Parathyroid adenoma (tissue), 2 donors: ENCODE results near the gene SNTG2.

Source experiments
- H2AFZ ChIP-seq: fragments of 300-600 bp; sonication (generic); one replicate; pipeline ENCODE4 v1.7.0; 2017; ENCODE audit warnings: antibody characterized with exemption, mild to moderate bottlenecking
- H3K27ac ChIP-seq: fragments of 300-600 bp; sonication (generic); one replicate; pipeline ENCODE4 v1.7.0; 2017
- H3K27me3 ChIP-seq: fragments of 300-600 bp; sonication (generic); one replicate; pipeline ENCODE4 v1.7.0; 2017; ENCODE audit warnings: low read length; ENCODE audit not compliant: control insufficient read depth, insufficient read depth
- H3K36me3 ChIP-seq: fragments of 300-600 bp; sonication (generic); one replicate; pipeline ENCODE4 v1.7.0; 2017; ENCODE audit warnings: low read length; ENCODE audit not compliant: control insufficient read depth, insufficient read depth
- H3K4me1 ChIP-seq: fragments of 300-600 bp; sonication (generic); one replicate; pipeline ENCODE4 v1.7.0; 2017; ENCODE audit warnings: control low read depth
- H3K4me2 ChIP-seq: fragments of 300-600 bp; sonication (generic); one replicate; pipeline ENCODE4 v1.7.0; 2017; ENCODE audit warnings: low read length
- H3K4me3 ChIP-seq: fragments of 300-600 bp; sonication (generic); one replicate; pipeline ENCODE4 v1.7.0; 2017; ENCODE audit warnings: low read depth, low read length
- H3K79me2 ChIP-seq: fragments of 300-600 bp; sonication (generic); one replicate; pipeline ENCODE4 v1.7.0; 2017; ENCODE audit warnings: control low read depth
- H3K9ac ChIP-seq: fragments of 300-600 bp; sonication (generic); one replicate; pipeline ENCODE4 v1.7.0; 2017; ENCODE audit warnings: mild to moderate bottlenecking
- H3K9me3 ChIP-seq: fragments of 300-600 bp; sonication (generic); one replicate; pipeline ENCODE4 v1.7.0; 2017; ENCODE audit warnings: low read length; ENCODE audit not compliant: control insufficient read depth
- TF ChIP-seq, protein P1 (sequence below): fragments of 300-600 bp; sonication (generic); IDR thresholded peaks from one replicate; pipeline ENCODE4 v1.7.0; 2017; ENCODE audit warnings: antibody characterized with exemption, mild to moderate bottlenecking
- donor health status: primary hyperparathyroidism.

Gene SNTG2

DNA sequence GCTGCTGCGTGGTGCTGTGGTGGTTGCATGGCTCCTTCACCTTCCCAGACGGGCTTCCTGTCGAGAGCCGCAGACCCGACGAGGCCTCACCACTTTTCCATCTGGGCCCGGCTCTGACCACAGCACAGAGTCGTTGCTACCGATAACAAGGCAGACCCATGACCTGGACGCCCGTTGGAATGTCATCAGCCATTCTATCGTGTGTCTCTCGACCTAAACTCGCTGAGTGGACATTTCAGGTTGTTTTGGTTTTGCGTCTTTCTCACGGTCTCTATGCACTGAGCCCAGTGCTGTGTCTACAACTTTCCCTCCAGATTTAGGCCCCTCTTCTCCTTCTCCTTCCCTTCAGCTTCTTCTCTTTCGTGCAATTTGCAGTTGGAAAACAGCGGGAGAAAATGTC lies 257.9 kb downstream of the SNTG2 start:
- H3K4me1 ChIP-seq, result no peaks in the 10 kb centered on the region
- H3K9ac ChIP-seq, result no peak overlapping the region
- H2AFZ ChIP-seq, result no peak overlapping the region
- no peaks in the 10 kb centered on the region for H3K36me3 ChIP-seq
- no peaks in the 10 kb centered on the region for H3K79me2 ChIP-seq
- H3K27ac ChIP-seq, result no peak overlapping the region
- no peak overlapping the region for H3K4me2 ChIP-seq
- H3K9me3 ChIP-seq, result no peaks in the 10 kb centered on the region
- no peaks in the 10 kb centered on the region for H3K27me3 ChIP-seq
- no peak overlapping the region for H3K4me3 ChIP-seq
- TF ChIP-seq, protein P1, sequence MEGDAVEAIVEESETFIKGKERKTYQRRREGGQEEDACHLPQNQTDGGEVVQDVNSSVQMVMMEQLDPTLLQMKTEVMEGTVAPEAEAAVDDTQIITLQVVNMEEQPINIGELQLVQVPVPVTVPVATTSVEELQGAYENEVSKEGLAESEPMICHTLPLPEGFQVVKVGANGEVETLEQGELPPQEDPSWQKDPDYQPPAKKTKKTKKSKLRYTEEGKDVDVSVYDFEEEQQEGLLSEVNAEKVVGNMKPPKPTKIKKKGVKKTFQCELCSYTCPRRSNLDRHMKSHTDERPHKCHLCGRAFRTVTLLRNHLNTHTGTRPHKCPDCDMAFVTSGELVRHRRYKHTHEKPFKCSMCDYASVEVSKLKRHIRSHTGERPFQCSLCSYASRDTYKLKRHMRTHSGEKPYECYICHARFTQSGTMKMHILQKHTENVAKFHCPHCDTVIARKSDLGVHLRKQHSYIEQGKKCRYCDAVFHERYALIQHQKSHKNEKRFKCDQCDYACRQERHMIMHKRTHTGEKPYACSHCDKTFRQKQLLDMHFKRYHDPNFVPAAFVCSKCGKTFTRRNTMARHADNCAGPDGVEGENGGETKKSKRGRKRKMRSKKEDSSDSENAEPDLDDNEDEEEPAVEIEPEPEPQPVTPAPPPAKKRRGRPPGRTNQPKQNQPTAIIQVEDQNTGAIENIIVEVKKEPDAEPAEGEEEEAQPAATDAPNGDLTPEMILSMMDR, result no peak

DNA sequence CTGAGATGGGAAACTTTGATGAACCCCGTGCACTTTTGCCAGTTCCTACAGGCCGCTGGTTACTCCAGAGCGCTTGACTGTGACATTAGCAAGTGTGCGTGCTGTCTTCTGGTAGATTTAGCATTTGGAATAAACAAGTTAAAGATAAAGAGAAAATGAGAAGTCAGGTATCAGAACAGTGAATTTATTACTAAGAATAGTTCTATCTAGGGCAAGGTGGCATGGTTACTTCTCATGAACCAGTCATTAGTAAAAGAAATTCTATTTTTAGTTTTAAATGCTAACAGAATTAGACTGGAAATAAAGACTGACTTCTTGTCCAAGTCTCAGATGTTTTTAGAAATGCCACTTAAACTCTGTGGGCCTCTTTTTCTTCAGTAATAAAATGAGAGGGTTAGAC lies 258.6 kb downstream of the SNTG2 start:
- TF ChIP-seq, protein P1, result no peak
- no peaks in the 10 kb centered on the region for H3K4me1 ChIP-seq
- H3K79me2 ChIP-seq, result no peaks in the 10 kb centered on the region
- no peak overlapping the region for H3K9ac ChIP-seq
- H3K9me3 ChIP-seq, result no peaks in the 10 kb centered on the region
- H2AFZ ChIP-seq, result no peak overlapping the region
- no peak overlapping the region for H3K27ac ChIP-seq
- no peak overlapping the region for H3K4me2 ChIP-seq
- no peak overlapping the region for H3K4me3 ChIP-seq
- no peaks in the 10 kb centered on the region for H3K36me3 ChIP-seq
- H3K27me3 ChIP-seq, result no peaks in the 10 kb centered on the region

DNA sequence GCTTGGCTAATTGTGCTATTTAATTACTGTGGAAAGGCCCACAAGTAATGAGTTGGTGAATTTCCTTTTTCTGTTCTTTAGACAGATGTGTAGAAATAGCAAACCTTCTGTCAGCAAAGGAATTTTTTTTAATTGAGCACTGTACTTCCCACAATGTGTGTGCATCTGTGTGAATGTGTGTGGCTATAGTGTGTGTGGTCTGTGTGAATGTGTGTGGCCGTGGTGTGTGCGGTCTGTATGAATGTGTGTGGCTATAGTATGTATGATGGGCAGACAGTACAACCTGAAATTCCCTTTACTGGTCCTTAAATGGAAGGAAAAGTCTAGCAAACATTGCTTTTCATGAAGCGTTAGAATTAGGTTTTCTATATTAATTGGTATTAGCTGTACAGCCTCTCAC lies 259.1 kb downstream of the SNTG2 start:
- no peaks in the 10 kb centered on the region for H3K27me3 ChIP-seq
- H3K4me3 ChIP-seq, result no peak overlapping the region
- H2AFZ ChIP-seq, result no peak overlapping the region
- no peaks in the 10 kb centered on the region for H3K4me1 ChIP-seq
- no peaks in the 10 kb centered on the region for H3K36me3 ChIP-seq
- no peak overlapping the region for H3K4me2 ChIP-seq
- H3K27ac ChIP-seq, result no peak overlapping the region
- TF ChIP-seq, protein P1, result no peak
- H3K9me3 ChIP-seq, result no peaks in the 10 kb centered on the region
- H3K79me2 ChIP-seq, result no peaks in the 10 kb centered on the region
- no peak overlapping the region for H3K9ac ChIP-seq

DNA sequence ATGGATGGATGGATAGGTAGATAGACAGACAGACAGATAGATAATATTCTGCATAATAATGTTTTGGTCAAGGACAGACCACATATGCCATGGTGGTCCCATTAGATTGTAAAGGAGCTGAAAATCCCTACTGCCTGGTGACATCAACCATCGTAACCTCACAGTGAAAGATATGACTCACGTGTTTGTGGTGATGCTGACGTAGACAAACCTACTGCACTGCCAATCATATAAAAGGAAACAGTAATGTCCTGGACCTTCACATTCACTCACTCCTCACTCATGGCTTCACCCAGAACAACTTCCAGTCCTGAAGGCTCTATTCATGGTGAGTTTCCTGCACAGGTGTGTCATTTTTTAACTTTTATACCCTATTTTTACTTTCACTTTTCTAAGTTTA lies 259.7 kb downstream of the SNTG2 start:
- H3K27ac ChIP-seq, result no peak overlapping the region
- TF ChIP-seq, protein P1, result no peak
- no peak overlapping the region for H3K4me3 ChIP-seq
- no peaks in the 10 kb centered on the region for H3K36me3 ChIP-seq
- no peaks in the 10 kb centered on the region for H3K9me3 ChIP-seq
- no peaks in the 10 kb centered on the region for H3K4me1 ChIP-seq
- H3K9ac ChIP-seq, result no peak overlapping the region
- H3K4me2 ChIP-seq, result no peak overlapping the region
- H2AFZ ChIP-seq, result no peak overlapping the region
- no peaks in the 10 kb centered on the region for H3K79me2 ChIP-seq
- H3K27me3 ChIP-seq, result no peaks in the 10 kb centered on the region

DNA sequence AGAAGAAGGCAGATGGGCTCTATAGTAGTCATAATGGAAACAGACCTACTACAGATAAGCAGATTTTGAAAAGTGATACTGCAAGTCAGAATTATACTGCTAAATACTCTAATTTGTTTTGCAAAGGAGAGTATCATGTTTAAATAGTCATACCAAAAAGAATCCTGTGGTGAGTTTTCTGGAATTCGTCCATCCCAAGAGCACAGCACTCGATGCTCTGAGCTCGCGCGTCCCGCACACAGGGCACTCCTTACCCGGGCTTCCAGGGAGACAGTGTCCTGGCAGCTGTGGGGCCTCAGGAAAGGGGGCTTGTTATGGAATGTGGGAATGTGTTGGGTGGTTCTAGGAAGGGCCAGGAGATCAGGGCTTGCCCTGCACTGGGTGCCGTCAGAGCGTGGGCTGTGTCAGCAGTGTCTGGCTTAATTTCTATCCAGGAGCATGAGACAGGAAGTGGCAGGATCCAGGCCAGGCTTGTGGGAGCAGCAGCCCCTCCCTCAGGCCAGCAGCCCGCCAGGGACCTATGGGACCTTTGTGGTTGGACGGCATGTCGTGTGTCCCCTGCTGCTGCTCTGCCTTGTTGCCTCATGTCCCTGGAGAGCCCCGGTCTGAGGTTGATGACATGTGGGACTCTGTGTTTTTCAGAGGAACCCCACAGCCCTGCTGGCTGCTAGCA lies 269.4 kb downstream of the SNTG2 start:
- no peaks in the 10 kb centered on the region for H3K79me2 ChIP-seq
- no peaks in the 10 kb centered on the region for H3K27me3 ChIP-seq
- H3K9me3 ChIP-seq, result no peaks in the 10 kb centered on the region
- H3K9ac ChIP-seq, result no peak overlapping the region
- H3K4me1 ChIP-seq, result no peaks in the 10 kb centered on the region
- H3K4me2 ChIP-seq, result no peak overlapping the region
- no peak overlapping the region for H2AFZ ChIP-seq
- TF ChIP-seq, protein P1, result no peak
- H3K36me3 ChIP-seq, result no peaks in the 10 kb centered on the region
- H3K27ac ChIP-seq, result no peak overlapping the region
- H3K4me3 ChIP-seq, result no peak overlapping the region
